HCT116 (cell line): ENCODE data around the gene SORT1. TPM values are rescaled to one million over a fixed set of nuclear protein-coding genes. Genes with fewer than 3 reads are reported as not detected.
"Not testable (repeated sequence)": the region's sequence is repeated elsewhere in the genome, so short reads cannot be mapped to it uniquely, and the experiment has no call there.

ENCODE experiments used
- ATAC-seq: fragments of 200-7000 bp; cut with Tn5 transposase; 2 replicates; pipeline ENCODE4 v1.9.1; 2020; ENCODE audit warnings: mild to moderate bottlenecking, moderate library complexity
- Bru-seq: library from RNA; stranded (reverse); fragments of 400-500 nt; gene quantifications from one replicate; lab custom pipeline; 2021; lab: Mats Ljungman, UMichigan
- BruChase-seq, 2 experiments: library from RNA; stranded (reverse); fragments of 400-500 nt; gene quantifications; one replicate each; lab custom pipeline; 2021; lab: Mats Ljungman, UMichigan
- BruUV-seq: library from RNA; stranded (reverse); fragments of 400-500 nt; replicated peaks from 2 replicates; lab custom pipeline; 2021; lab: Mats Ljungman, UMichigan
- CTCF ChIA-PET: fragments of 300-600 bp; sonication (Branson Sonifier 250); formaldehyde crosslinking; loops from one replicate; lab custom pipeline; 2021; ENCODE audit warnings: antibody characterized with exemption; lab: Charles Lee
- POLR2A ChIA-PET: fragments of 300-600, 350-600 bp; sonication (Branson Sonifier 250); formaldehyde crosslinking; loops from one replicate; lab custom pipeline; 2021; ENCODE audit warnings: antibody characterized with exemption; lab: Charles Lee
- RAD21 ChIA-PET, 2 experiments: fragments of 300-600 bp; sonication (Branson Sonifier 250); formaldehyde crosslinking; loops; one replicate each; lab custom pipeline; 2023; ENCODE audit warnings: low total read pairs in 2 of 2; ENCODE audit not compliant: uncharacterized antibody in 2 of 2, unreplicated experiment in 2 of 2, low non-redundant PET in 1 of 2; lab: Charles Lee
- DNase-seq: peaks from one replicate; pipeline ENCODE4 v3.0.0-alpha.2; 2010; ENCODE audit warnings: low read depth, low spot score
- H2AFZ ChIP-seq: fragments of 200-600 bp; shearing (Covaris generic), sonication (generic); 2 replicates; pipeline ENCODE4 v1.6.1; 2017; ENCODE audit warnings: low read depth, mixed run types, mixed read lengths, antibody characterized with exemption, low read length; ENCODE audit not compliant: poor library complexity, severe bottlenecking
- H3K27ac ChIP-seq: 2 replicates; pipeline ENCODE4 v1.5.1; 2012; ENCODE audit warnings: low read depth, low read length
- H3K27me3 ChIP-seq: fragments of 200-600 bp; sonication (generic); 2 replicates; pipeline ENCODE4 v1.6.1; 2016; ENCODE audit warnings: mixed run types, low read length, mixed read lengths; ENCODE audit not compliant: insufficient read depth
- H3K36me3 ChIP-seq, 2 experiments: fragments of 200-500 bp in 1 of 2; fragments of 200-600 bp in 1 of 2; sonication (Bioruptor generic) in 1 of 2; sonication (generic) in 1 of 2; 2 replicates each; pipeline versions ENCODE4 v1.5.1 to v1.6.1; 2014 to 2016; ENCODE audit warnings: low read length in 2 of 2, inconsistent platforms in 1 of 2, mixed read lengths in 1 of 2, mixed run types in 1 of 2; ENCODE audit not compliant: insufficient read depth in 2 of 2, control insufficient read depth in 1 of 2
- H3K4me1 ChIP-seq, 2 experiments: fragments of 200-600 bp in 1 of 2; sonication (generic) in 1 of 2; 2 replicates each; pipeline versions ENCODE4 v1.5.1 to v1.6.1; 2012 to 2017; ENCODE audit warnings: low read length in 2 of 2, inconsistent platforms in 1 of 2, mild to moderate bottlenecking in 1 of 2, mixed read lengths in 1 of 2, mixed run types in 1 of 2, moderate library complexity in 1 of 2; ENCODE audit not compliant: insufficient read depth in 2 of 2, control insufficient read depth in 1 of 2
- H3K4me2 ChIP-seq: fragments of 200-600 bp; sonication (generic); 2 replicates; pipeline ENCODE4 v1.6.1; 2017; ENCODE audit warnings: mixed run types, low read length, mixed read lengths
- H3K4me3 ChIP-seq, 2 experiments: fragments of 200-600 bp in 1 of 2; sonication (generic) in 1 of 2; replicated peaks in 1 of 2; 2 replicates each; pipeline ENCODE4 v1.5.1; 2011 to 2016; ENCODE audit warnings: low read length in 2 of 2, control low read depth in 1 of 2, low read depth in 1 of 2, mild to moderate bottlenecking in 1 of 2, mixed read lengths in 1 of 2, mixed run types in 1 of 2
- H3K79me2 ChIP-seq: fragments of 200-600 bp; sonication (generic); 2 replicates; pipeline ENCODE4 v1.6.1; 2017; ENCODE audit warnings: mild to moderate bottlenecking, mixed run types, low read length, moderate library complexity, mixed read lengths; ENCODE audit not compliant: insufficient read depth
- H3K9ac ChIP-seq: fragments of 200-600 bp; sonication (generic); 2 replicates; pipeline ENCODE4 v1.6.1; 2016; ENCODE audit warnings: low read length, mixed read lengths
- H3K9me2 ChIP-seq: fragments of 200-600 bp; sonication (generic), shearing (Covaris generic); 2 replicates; pipeline ENCODE4 v1.6.1; 2017; ENCODE audit warnings: mixed run types, mild to moderate bottlenecking, moderate library complexity; ENCODE audit not compliant: insufficient read depth
- H3K9me3 ChIP-seq, 2 experiments: fragments of 200-500 bp in 1 of 2; fragments of 200-600 bp in 1 of 2; sonication (Bioruptor generic) in 1 of 2; sonication (generic) in 1 of 2; 2 replicates each; pipeline ENCODE4 v1.6.1; 2014 to 2017; ENCODE audit warnings: low read length in 2 of 2, mixed read lengths in 2 of 2, inconsistent platforms in 1 of 2, low read depth in 1 of 2, mild to moderate bottlenecking in 1 of 2, mixed run types in 1 of 2, moderate library complexity in 1 of 2; ENCODE audit not compliant: control insufficient read depth in 1 of 2, insufficient read depth in 1 of 2
- H4K20me1 ChIP-seq: fragments of 200-600 bp; sonication (generic), shearing (Covaris generic); 2 replicates; pipeline ENCODE4 v1.6.1; 2017; ENCODE audit warnings: mixed run types, mild to moderate bottlenecking, moderate library complexity; ENCODE audit not compliant: insufficient read depth
- POLR2AphosphoS5 ChIP-seq: IDR thresholded peaks from 2 replicates; pipeline ENCODE4 v1.6.1; 2011; ENCODE audit warnings: mild to moderate bottlenecking, low read depth, low read length, moderate library complexity
- SP1 ChIP-seq: IDR thresholded peaks from 2 replicates; pipeline ENCODE4 v1.6.1; 2012; ENCODE audit warnings: low read depth
- ZFX ChIP-seq: fragments of 450-650 bp; IDR thresholded peaks from 2 replicates; pipeline ENCODE4 v1.6.1; 2017
- intact Hi-C: fragments of 100-400 bp; cut with micrococcal nuclease; formaldehyde crosslinking; loops from 2 replicates; pipeline ENCODE4 v1.10.0; 2022
- long read RNA-seq: library from polyadenylated mRNA; unstranded; transcript quantifications from one replicate; pipeline ENCODE4 v2.0.0, GENCODE V29; 2021; ENCODE audit not compliant: unreplicated experiment
- polyA plus RNA-seq: library from polyadenylated mRNA; unstranded; fragments of >200 nt; gene quantifications from 2 replicates; pipeline ENCODE4 v1.2.1, GENCODE V29; 2012; ENCODE audit warnings: missing spikeins
- total RNA-seq: library from RNA; stranded (reverse); gene quantifications from one replicate; pipeline ENCODE4 v1.2.1, GENCODE V29; 2021; ENCODE audit not compliant: unreplicated experiment
- TF ChIP-seq, protein P1 (sequence below): IDR thresholded peaks from 2 replicates; pipeline ENCODE4 v1.6.1; 2011; ENCODE audit warnings: mild to moderate bottlenecking, low read length, moderate library complexity; ENCODE audit not compliant: insufficient replicate concordance; ENCODE audit errors: extremely low read depth

The SORT1 gene
- total RNA-seq, result 20.2 TPM
- polyA plus RNA-seq, result 6.7 and 8.5 TPM in 2 replicates
- Bru-seq, nascent RNA, result percentile 49 among the genes with signal in this experiment
- percentile 62 among the genes with signal in this experiment for BruChase-seq, experiment 1, labeled RNA remaining after a 6-hour chase
- BruChase-seq, experiment 2, labeled RNA remaining after a 2-hour chase, result percentile 57 among the genes with signal in this experiment
- long read RNA-seq, full-length matches to known transcripts, result 18 of 46 reads
- long read RNA-seq, partial matches to known transcripts, result 3 of 46 reads
- long read RNA-seq, other reads (novel, unspliced or antisense), result 25 of 46 reads

DNA sequence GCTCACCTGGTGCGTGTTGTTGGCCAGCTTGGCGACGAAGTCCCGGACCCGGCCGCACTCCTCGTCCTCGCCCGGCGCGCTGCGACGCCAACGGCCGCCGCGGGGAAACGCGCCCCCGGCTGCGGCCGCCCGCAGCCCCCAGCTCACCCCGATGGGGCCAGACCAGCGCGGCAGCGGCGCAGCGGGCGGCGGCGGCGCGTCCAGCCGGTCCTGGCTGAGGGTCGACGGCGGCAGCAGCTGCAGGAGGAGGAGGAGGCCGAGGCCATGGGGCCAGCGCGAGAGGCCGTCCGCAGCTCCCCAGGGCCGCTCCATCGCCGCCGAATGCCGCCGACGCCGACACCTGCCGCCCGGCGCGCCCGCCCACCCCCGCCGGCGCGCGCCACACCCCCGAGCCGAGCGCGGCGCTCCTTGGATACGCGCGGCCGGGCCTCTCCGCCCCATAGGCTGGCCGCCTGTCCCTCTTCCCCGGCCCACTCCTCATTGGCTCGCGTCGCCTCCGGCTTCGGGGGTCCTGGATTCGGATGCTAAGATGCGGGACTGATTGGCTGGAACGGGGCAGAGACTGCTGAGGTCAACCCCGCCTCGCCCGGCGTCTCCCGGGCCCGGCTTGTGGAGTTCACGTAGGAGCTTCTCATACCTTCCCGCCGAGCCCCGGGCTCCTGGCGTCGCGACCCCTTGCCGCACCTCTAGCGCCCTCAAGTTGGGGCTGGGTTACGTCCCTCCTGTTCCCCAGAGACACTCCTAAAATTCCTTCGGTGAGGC lies at the start of gene SORT1:
Gene SORT1, minus strand, starts transcription at position 338 of the 762 bp plus-strand sequence. Its CDS starts 26 bp downstream, at position 312.
- Histone ChIP-seq H3K27ac (no peak within 1 kb of the TSS; the same call in 1 of the 2 replicates), H3K79me2 (no peaks in the 10 kb centered on the region), H2AFZ (peak within 1 kb of the TSS; percentile 81), H3K4me3 (peak within 1 kb of the TSS; percentile 45 to 62), H3K27me3 (no peaks in the 10 kb centered on the region; the same call in 1 of the 2 replicates), H3K9me2 (no peaks in the 10 kb centered on the region), H3K4me2 (peak within 1 kb of the TSS; percentile 95), H4K20me1 (no peaks in the 10 kb centered on the region), H3K36me3 (peaks cover 9 to 13% of the 10 kb centered on the region in 2 experiments; a peak in 3 of 4 replicates), H3K9ac (peak within 1 kb of the TSS; percentile 40), H3K4me1 (peaks cover 11 to 21% of the 10 kb centered on the region in 2 experiments), H3K9me3 (no peaks in the 10 kb centered on the region)
- POLR2A ChIA-PET, result interaction anchor here (1.2 to 1.8 kb wide), 2 partner anchors 29 to 120 kb away, joined by 3 to 4 read pairs; partner anchors contain the start of gene PSMA5
- intact Hi-C loops, result loop anchor here (2.0 to 5.0 kb wide), 5 partner anchors 121 to 1615 kb away; no protein-coding TSS in a partner anchor
- peak; percentile 74 for DNase-seq
- peak; percentile 98 for ATAC-seq
- RAD21 ChIA-PET, result interaction anchor here in 1 of 2 experiments (0.5 to 0.9 kb wide), 2 partner anchors 11 to 120 kb away, joined by 3 read pairs; no protein-coding TSS in a partner anchor
- BruUV-seq, result no TSS peak
- TF ChIP-seq SP1 (peak; percentile 87), ZFX (peak; percentile 61), POLR2AphosphoS5 (peak; percentile 60)
- TF ChIP-seq, protein P1, sequence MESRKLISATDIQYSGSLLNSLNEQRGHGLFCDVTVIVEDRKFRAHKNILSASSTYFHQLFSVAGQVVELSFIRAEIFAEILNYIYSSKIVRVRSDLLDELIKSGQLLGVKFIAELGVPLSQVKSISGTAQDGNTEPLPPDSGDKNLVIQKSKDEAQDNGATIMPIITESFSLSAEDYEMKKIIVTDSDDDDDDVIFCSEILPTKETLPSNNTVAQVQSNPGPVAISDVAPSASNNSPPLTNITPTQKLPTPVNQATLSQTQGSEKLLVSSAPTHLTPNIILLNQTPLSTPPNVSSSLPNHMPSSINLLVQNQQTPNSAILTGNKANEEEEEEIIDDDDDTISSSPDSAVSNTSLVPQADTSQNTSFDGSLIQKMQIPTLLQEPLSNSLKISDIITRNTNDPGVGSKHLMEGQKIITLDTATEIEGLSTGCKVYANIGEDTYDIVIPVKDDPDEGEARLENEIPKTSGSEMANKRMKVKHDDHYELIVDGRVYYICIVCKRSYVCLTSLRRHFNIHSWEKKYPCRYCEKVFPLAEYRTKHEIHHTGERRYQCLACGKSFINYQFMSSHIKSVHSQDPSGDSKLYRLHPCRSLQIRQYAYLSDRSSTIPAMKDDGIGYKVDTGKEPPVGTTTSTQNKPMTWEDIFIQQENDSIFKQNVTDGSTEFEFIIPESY, result no peak
- CTCF ChIA-PET, result interaction anchor here (1.2 to 5.6 kb wide), 7 partner anchors 25 to 158 kb away, joined by 3 to 95 read pairs (median 7); partner anchors contain the start of gene PSRC1

DNA sequence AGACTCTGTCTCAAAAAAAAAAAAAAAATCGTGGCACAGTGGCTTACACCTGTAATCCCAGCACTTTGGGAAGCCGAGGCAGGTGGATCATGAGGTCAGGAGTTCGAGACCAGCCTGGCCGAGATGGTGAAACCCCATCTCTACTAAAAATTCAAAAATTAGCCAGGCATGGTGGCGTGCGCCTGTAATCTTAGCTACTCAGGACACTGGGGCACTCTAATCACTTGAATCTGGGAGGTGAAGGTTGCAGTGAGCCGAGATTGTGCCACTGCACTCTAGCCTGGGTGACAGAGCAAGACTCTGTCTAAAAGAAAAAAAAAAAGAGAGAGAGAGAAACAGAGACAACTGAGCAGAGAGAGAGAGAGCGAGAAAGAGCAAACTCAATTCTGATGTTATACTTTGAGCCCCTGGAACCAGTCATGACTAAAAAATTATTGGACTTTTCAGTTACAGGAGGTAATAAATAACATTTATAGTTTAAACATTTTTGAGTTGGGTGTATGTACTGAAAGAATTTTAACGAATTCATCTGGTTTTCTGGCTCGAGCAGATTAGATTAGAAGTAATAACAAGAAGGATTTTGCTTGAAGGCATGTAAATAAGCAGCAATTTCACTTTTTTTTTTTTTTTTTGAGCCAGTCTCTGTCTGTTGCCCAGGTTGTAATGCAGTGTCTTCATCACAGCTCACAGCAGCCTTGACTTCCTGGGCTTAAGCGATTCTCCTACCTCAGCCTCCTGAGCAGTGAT lies 48.4 kb upstream of the SORT1 start:
- H3K36me3 ChIP-seq, H3K4me2 ChIP-seq, H3K9me2 ChIP-seq, BruUV-seq, H2AFZ ChIP-seq, RAD21 ChIA-PET, H3K9me3 ChIP-seq, intact Hi-C loops, H3K79me2 ChIP-seq, H3K27me3 ChIP-seq, CTCF ChIA-PET, DNase-seq, ATAC-seq, H3K4me3 ChIP-seq, H3K4me1 ChIP-seq, H3K27ac ChIP-seq, H3K9ac ChIP-seq, POLR2A ChIA-PET, H4K20me1 ChIP-seq: not testable (repeated sequence)
